ENCODE data around the gene GEMIN5. TPM values are rescaled to one million over a fixed set of nuclear protein-coding genes. Genes with fewer than 3 reads are reported as not detected.

The GEMIN5 gene
- polyA plus RNA-seq, 2 of the 4 experiments (the other 2 are of a cell fraction), result 20.2 to 22.6 TPM

DNA sequence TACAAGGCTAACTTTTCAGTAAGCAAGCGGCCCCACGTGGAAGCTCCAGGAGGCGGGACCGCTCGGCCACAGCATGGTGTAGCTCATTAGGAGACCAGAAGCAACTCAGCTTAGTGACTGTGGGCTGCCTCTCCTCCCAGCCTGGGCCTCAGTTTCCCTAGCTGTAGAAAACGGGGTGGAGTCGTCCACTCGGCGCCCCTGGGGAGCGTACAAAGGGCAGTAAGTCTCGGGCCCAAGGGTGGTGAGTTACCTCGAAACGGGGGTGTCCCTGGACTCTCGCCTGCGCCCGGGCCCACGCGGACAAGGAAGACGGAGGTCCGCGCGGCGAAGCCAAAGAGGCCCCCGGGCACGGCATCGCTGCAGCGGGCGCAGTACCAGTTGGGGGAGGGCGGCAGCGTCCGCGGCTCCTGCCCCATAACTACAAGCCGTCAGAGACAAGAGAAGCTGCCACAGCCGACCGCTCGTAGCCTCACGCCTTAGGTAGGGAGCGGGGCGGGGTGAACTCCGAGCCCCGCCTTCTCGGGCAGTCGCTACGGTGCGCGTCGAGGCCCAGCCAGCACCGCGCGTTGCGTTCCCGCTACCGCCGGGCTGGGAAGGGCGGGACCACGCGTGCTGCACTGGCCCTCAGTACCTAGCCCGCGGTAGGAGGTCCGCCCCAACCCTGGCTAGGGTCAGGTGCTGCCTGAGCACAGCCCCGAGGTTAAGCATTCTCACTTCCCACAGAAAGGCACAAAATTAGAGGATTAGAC, at the start of gene GEMIN5 (continued):
- TF ChIP-seq REST (IDR thresholded peaks at IDR 0.05) (no peak), JUN (IDR thresholded peaks at IDR 0.05) (peak in 1 of 2 experiments; percentile 81; a peak in 4 of 5 replicates), POLR2AphosphoS2 (conservative IDR thresholded peaks at IDR 0.05; ENCODE audit: low read length) (no peak), BCL3 (IDR thresholded peaks at IDR 0.05) (peak; percentile 48; the same call in 2 of the 3 replicates), MAZ (IDR thresholded peaks at IDR 0.05; ENCODE audit: borderline replicate concordance, low read depth, low read length) (no peak), RARB (CRISPR knock-in tag; IDR thresholded peaks at IDR 0.05) (no peak), ZSCAN20 (CRISPR knock-in tag; IDR thresholded peaks at IDR 0.05) (no peak), BHLHE40 (IDR thresholded peaks at IDR 0.05; ENCODE audit: low read depth, low read length) (no peak), HOXB13 (CRISPR knock-in tag; IDR thresholded peaks at IDR 0.05; ENCODE audit: low read depth) (no peak), HEYL (CRISPR knock-in tag; IDR thresholded peaks at IDR 0.05) (no peak), ATOH8 (CRISPR knock-in tag; IDR thresholded peaks at IDR 0.05; ENCODE audit: low read depth) (no peak), RCOR1 (IDR thresholded peaks at IDR 0.05; ENCODE audit: low read depth, low read length) (no peak), EHMT2 (IDR thresholded peaks at IDR 0.05; ENCODE audit: low read depth) (no peak), HDAC2 (IDR thresholded peaks at IDR 0.05) (no peak), EHF (CRISPR knock-in tag; IDR thresholded peaks at IDR 0.05) (no peak), KDM1A (IDR thresholded peaks at IDR 0.05; ENCODE audit: low read depth) (no peak), GATA3 (IDR thresholded peaks at IDR 0.05; ENCODE audit: borderline replicate concordance) (no peak), PHF8 (IDR thresholded peaks at IDR 0.05; ENCODE audit: borderline replicate concordance, low read depth) (peak; percentile 58; the same call in 1 of the 2 replicates), MYC (IDR thresholded peaks at IDR 0.05; ENCODE audit: borderline replicate concordance, low read length) (peak; percentile 78), ESRRA (IDR thresholded peaks at IDR 0.05; ENCODE audit: borderline replicate concordance, low read length) (no peak)
- TF ChIP-seq, protein P1, sequence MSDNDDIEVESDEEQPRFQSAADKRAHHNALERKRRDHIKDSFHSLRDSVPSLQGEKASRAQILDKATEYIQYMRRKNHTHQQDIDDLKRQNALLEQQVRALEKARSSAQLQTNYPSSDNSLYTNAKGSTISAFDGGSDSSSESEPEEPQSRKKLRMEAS (IDR thresholded peaks at IDR 0.05), result peak; percentile 93
- TF ChIP-seq, protein P2, sequence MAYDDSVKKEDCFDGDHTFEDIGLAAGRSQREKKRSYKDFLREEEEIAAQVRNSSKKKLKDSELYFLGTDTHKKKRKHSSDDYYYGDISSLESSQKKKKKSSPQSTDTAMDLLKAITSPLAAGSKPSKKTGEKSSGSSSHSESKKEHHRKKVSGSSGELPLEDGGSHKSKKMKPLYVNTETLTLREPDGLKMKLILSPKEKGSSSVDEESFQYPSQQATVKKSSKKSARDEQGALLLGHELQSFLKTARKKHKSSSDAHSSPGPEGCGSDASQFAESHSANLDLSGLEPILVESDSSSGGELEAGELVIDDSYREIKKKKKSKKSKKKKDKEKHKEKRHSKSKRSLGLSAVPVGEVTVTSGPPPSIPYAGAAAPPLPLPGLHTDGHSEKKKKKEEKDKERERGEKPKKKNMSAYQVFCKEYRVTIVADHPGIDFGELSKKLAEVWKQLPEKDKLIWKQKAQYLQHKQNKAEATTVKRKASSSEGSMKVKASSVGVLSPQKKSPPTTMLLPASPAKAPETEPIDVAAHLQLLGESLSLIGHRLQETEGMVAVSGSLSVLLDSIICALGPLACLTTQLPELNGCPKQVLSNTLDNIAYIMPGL (CRISPR knock-in tag; IDR thresholded peaks at IDR 0.05; ENCODE audit: borderline replicate concordance), result no peak
